GM13977 (cell line): Measurements from ENCODE around the gene MTA1.

Source experiments
- DNase-seq: peaks from one replicate; pipeline ENCODE4 v3.0.0; 2012; ENCODE audit warnings: low spot score
- in situ Hi-C: fragments of 300-500 bp; cut with MboI; formaldehyde crosslinking; loops from one replicate; pipeline ENCODE4 v1.12.0; 2022; ENCODE audit warnings: low sequenced_read_pairs, low pct_unique_long_range_greater_than_20kb, mixed read lengths, inconsistent platforms; ENCODE audit not compliant: unreplicated experiment
- TF ChIP-seq, protein P1 (sequence below): IDR thresholded peaks from 2 replicates; pipeline ENCODE4 v1.5.1; 2012; ENCODE audit warnings: mild to moderate bottlenecking, control low read depth; ENCODE audit not compliant: insufficient read depth; ENCODE audit errors: extremely low read depth, missing control alignments

MTA1 gene

GRCh38 chr14:105418269-105419194 lies 1.1 kb upstream of the MTA1 start:
- TF ChIP-seq, protein P1, sequence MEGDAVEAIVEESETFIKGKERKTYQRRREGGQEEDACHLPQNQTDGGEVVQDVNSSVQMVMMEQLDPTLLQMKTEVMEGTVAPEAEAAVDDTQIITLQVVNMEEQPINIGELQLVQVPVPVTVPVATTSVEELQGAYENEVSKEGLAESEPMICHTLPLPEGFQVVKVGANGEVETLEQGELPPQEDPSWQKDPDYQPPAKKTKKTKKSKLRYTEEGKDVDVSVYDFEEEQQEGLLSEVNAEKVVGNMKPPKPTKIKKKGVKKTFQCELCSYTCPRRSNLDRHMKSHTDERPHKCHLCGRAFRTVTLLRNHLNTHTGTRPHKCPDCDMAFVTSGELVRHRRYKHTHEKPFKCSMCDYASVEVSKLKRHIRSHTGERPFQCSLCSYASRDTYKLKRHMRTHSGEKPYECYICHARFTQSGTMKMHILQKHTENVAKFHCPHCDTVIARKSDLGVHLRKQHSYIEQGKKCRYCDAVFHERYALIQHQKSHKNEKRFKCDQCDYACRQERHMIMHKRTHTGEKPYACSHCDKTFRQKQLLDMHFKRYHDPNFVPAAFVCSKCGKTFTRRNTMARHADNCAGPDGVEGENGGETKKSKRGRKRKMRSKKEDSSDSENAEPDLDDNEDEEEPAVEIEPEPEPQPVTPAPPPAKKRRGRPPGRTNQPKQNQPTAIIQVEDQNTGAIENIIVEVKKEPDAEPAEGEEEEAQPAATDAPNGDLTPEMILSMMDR: no peak
- in situ Hi-C loops: no loop called here

GRCh38 chr14:105420101-105420973 lies 710 bp downstream of the MTA1 start:
- peak; percentile 72 for DNase-seq
- TF ChIP-seq, protein P1: no peak
- in situ Hi-C loops: no loop called here

More at GRCh38 chr14:105418269-105419194, 1.1 kb upstream of the MTA1 start:
- no peak for DNase-seq

DNA sequence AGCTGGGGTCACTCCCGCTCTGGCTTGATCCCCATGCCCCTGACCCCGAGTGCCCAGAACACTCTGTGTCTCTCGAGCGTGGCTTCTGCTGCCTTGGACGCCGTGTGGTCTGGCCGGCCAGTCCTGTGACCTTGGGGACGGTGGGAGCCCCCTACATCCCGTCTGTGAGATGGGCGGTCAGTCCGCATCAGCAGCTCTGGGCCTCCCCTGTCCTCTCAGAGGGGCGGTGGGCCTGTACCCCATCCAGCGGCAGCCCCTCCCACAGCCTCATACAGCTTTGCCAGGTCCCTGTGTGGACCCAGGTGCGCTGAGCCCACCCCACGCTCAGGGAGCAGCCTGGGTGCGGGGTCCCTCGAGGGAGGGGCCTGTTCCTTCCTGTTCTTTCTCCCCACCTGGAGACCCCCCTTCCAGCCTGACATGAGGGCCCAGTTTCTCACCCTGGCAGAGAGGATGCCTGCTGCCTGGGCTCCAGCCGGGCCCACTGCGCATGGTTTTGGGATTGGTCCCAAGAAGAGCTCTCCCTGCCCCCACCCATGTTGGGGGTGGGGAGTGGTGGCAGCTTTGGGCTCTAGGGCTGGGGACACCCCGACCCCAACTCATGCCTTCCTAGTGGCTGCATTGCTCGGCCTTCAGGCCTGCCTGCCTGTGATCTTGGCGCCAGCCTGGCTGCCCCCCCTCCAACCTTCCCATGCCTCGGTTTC lies 1.5 kb downstream of the MTA1 start:
- no peak for DNase-seq
- in situ Hi-C loops: no loop called here
- TF ChIP-seq, protein P1: no peak

GRCh38 chr14:105421723-105422615 lies 2.3 kb downstream of the MTA1 start:
- in situ Hi-C loops: no loop called here
- TF ChIP-seq, protein P1: no peak
- DNase-seq: no peak

GRCh38 chr14:105422695-105423487 lies 3.3 kb downstream of the MTA1 start:
- TF ChIP-seq, protein P1: no peak
- in situ Hi-C loops: no loop called here
- DNase-seq: no peak
